Activated CD8-positive, alpha-beta memory T cell treated with anti-CD3 and anti-CD28 coated beads, Interleukin-2, amount 50 U/mL, for 48 hours (primary cell): ENCODE results near the gene SLC25A13.

Experiments used
- DNase-seq: peaks from one replicate; pipeline ENCODE4 v3.0.0-alpha.2; 2020

The SLC25A13 gene

DNA sequence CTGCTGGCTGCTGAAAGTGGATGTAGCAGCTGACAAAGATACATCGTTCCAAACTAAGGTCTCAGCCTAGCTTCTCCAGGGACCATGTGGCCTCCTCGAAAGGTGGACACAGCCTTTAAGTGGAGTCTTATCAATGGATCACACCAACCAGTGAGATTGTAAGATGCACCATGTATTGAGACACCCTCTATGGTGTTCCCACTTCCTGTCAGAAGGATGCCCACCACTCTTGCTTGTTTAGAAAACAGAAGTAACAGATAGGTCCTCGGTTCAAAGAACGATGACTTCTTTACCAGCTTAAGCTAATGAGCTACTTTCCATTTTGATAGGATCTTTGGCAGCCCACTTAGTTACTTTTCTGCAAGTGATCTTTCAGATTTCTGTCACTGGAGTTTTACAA, 34.3 kb downstream of the SLC25A13 start:
- DNase-seq = no peak

DNA sequence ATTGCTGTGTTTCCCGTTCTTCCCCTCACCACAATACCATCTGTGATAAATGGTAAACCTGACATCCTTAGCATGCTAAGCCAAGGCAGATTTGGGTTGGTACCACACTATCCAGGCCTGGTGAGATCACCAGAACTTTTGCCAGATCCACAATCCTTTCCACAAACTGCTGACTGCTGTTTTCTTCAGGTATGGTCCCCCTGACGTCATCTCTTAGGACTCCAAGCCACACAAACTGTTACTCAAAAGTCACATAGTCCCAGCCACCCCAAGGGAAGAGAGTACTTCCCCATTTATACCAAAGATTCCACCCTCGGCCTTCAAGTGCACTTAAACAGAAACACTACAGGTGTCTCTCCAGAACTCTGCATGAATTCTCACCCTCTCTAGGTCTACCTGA, 34.8 kb downstream of the SLC25A13 start:
- DNase-seq = no peak

- DNase-seq = no peak
These were observed 36.3 kb downstream of the SLC25A13 start for GRCh38 chr7:96285579-96285978.

DNA sequence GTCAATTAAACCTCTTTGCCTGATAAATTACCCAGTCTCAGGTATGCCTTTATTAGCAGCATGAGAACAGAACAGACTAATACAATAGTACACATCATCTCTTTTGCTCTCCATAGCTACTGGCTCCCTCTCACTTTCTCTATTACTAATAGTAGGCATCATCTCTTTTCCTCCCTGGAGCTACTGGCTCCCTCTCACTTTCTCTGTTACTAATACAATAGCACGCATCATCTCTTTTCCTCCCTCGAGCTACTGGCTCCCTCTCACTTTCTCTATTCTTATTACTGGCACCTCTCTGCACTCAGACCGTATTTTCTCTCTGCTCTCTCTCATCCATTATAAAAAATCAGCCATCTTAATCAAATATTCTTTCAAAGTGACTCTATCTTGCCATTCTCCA, 37.1 kb downstream of the SLC25A13 start:
- DNase-seq = no peak

DNA sequence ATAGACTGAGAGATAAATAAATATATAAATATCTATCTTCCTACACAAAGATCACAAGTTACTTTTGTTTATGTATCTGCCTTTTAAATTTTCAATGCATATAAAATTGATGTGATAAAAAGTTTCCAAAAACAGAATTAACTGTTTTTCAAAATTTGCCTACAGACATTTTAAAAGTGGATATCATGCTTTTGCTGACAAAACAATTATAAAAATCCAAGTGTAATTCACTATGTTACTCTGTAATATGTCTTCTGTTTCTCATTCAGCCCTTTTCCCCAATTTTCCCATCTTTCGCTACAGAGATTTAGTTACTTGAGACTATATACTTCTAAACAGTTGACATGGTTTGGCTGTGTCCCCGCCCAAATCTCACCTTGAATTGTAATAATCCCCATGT, 37.7 kb downstream of the SLC25A13 start:
- DNase-seq = no peak

DNA sequence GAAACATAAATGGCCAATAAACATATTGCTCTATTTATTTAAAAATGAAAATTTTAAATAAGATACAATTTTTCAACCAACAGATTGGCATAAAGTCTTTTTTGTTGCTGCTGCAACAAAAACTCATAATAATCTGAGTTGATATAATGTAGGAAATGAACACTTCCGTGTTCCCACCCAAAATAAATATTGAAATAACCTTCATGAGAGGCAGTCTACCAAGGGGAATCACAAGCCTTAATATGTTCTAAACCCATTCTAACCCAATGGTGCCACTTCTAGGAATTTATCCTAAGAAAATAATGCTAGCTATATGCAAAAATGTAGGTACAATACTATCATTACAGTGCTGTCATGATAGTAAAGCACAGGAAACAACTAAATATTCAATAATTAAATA, 39.1 kb downstream of the SLC25A13 start:
- DNase-seq = no peak

- DNase-seq = no peak
These were observed 44.0 kb downstream of the SLC25A13 start for GRCh38 chr7:96277921-96278320.

DNA sequence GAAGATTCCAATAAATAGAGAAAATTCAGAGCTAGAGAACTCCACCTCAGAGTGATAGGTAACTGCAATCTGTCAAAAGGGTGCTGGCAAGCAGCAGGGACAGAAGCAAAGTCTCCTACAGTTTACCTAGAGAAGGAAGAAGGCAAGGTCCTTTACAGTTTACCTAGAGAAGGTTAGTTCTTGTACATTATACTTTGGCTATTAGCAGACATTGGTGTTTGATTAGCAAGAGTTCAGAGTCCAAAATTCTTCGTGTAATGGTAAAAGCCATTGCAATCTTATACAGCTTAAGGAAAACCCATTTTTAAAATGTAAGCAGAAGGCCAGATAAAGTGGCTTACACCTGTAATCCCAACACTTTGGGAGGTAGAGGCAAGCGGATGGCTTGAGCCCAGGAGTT, 45.9 kb downstream of the SLC25A13 start:
- no peak for DNase-seq

GRCh38 chr7:96273716-96274115, 48.2 kb downstream of the SLC25A13 start:
- no peak for DNase-seq

GRCh38 chr7:96269246-96269994, 52.5 kb downstream of the SLC25A13 start:
- DNase-seq = no peak

GRCh38 chr7:96266580-96266979, 55.3 kb downstream of the SLC25A13 start:
- DNase-seq = no peak

- DNase-seq = no peak
These were observed 55.9 kb downstream of the SLC25A13 start for GRCh38 chr7:96266015-96266414.

DNA sequence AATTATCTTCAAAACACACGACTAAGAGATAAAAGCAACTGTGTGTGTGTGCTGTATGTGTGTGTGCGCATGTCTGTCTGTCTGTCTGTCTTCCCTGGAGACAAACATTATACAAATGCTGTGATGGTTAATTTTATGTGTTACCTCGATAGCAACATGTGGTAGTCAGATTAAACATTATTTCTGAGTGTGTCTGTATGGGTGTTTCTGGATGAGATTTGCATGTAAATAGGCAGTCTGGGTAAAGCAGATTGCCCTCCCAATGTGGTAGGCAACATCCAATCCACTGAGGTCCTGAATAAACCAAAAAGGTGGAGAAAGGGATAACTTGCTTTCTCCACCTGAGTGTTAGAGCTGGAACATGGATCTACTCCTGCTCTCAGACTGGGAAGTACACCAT, 67.9 kb downstream of the SLC25A13 start:
- no peak for DNase-seq

- no peak for DNase-seq
These were observed 68.5 kb downstream of the SLC25A13 start for GRCh38 chr7:96253441-96253840.

DNA sequence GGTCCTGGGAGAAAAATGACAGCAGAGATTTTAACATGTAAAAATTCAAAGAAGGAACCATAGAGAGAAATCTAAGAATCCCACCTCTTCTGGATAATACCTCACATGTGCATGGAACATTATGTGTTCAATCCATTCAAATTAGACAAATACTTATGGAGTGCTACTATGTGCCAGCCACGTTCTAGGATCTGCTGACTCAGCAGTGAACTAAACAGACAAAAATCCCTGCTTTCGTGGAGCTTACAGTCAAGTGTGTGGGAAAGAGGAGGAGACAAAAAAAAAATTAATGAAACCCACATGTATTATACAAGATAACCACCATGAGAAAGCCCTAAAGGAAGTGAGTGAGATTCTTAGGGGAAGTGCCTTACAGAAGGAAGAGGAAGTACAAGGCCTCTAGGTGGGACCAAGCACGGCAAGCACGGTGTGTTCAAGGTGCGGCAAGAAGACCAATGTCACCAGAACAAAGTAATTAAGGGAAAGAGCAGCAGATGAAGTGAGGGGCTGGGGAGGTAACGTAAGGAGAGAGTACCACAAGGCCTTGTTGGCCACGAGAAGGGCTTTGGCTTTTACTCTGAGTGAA, 71.0 kb downstream of the SLC25A13 start:
- DNase-seq = no peak

DNA sequence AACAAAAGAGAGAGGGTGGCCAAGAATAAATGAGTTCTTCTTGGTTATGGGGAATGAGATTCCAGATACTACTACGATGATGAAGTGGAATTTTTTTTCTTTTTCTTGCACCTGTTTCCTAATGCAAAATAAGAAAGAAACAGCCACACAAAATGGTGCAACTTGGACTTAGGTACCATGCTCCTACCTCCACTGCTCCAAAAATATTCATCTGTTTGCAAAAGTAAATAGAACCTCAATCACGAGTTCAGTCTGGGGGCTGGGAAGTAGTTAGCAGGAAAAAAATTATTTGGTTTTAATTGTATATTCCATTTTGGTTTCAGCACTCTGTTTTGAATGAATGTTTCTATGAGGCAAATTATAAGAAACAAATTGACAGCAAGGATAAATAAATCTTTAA, 73.5 kb downstream of the SLC25A13 start:
- no peak for DNase-seq

DNA sequence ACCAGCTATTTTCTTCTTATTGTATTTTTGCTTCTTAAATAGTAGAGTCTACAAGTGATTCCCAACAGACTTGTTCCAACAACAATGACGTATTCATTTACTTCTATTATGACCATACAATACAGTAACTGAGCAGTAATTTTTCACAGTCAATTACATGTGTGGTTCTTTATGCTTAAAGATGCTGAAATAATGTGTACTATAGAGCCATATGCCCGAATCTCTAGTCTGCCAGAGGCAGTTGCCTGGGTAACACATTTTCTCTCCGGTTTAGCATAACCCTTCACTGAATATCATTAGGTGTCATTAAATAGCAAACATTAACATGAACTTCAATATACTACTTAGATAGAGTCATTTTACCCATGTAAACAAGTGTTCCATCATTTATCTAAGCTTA, 75.0 kb downstream of the SLC25A13 start:
- DNase-seq = no peak

- DNase-seq = no peak
These were observed 77.0 kb downstream of the SLC25A13 start for GRCh38 chr7:96244992-96245292.

DNA sequence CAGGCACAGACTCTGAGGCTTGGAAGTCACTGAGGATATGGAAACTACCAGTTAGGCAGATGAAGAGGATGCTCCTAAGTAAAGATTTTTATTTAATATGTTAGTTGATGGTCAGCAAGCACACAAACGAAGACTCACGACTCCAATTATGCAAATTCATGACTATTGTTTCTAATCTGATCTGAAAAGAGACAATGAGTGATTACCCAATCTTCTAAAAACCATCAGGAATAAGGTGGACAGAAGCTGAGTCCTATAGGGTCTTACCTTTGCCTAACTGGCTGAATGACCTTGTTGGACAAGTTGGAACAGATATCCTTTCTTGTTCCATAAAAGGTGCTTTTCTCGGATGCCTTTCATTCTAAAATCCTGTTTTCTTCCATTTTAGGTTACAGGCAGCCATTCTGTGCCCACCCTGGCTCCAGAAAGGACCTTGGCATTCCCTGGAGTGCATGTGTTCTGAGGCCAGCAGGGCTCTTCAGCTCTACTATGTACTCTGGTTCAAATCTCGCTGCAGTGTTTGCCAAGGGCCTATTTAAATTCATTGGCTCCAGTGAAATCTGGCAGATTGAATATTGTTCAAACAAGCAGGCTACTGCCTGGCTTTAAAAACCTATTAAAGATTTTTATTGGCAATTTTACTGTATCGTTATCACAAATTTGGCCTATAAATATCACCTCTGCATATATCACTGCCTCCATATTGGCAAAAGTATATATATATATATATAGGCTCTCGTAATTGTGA, 77.5 kb downstream of the SLC25A13 start:
- DNase-seq = no peak

- no peak for DNase-seq
These were observed 78.7 kb downstream of the SLC25A13 start for GRCh38 chr7:96243241-96243640.

GRCh38 chr7:96241855-96242254, 80.0 kb downstream of the SLC25A13 start:
- DNase-seq = no peak

DNA sequence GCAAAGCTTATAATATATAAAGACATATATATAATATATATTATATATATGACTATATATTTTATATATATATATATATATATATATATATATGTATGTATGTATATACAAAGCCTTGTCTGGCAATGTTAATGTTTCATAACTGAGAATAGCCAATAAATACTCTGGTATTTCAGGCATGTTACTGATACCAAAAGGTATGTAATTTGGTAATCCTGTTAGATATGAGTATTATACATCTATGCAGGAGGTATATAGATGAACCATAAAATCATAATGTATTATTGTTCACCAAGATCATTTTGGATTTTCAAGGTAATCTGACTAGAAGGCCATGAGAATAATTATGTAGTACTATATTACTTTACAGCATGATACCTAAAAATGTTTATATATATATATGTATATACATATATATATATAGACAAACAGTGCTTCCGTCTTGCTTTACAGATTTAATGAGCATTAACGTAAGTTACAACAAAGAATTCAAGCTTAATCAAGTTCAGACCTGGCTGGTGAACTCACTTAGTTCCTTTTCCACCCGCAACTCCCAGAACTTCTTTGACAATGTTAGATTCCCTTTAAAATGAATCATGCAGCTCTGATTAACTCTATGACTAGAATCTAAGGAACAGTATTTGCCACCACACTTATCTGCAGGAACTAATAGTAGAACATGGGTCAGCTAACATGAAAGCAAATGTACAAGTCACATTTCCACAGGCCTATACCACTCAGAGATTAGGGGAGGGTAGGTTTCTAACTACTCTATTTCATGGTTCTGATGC, 82.7 kb downstream of the SLC25A13 start:
- no peak for DNase-seq

DNA sequence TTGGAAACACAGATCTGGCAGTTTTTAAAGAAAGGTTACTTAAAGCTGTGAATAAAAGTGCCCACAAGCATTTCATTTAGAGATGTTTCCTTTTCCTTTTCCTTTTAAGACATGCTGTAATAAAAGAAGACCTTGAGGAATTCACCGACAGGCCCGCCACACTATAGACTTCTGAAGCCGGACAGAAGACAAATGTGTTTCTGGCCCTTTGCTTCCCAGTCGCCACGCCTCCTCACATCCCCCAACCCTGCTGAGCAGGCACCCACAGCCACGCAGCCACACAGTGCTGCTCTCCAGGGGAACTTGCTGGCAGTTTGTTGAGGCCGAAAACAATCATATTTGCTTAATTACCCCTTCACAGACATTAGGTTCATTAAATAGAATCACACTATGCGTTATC, 83.4 kb downstream of the SLC25A13 start:
- DNase-seq = no peak

DNA sequence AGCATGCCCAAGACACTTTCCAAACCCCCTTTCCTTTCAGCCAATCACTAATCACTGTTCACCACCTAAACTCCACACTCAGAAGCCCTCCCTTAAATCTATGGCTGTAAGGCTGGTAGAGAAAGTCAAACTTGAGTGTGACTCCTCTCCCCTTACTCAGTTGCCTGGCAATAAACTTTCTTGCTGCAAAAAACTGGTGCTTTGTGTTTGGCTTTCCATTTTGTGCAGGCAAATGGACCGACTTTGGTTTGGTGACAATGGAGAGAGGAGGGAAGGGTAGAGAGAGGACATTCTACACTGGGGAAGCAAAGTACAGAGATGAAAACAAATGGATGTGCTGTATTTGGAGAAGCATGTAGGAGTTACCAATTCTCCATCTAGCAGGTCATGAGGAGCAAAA, 84.9 kb downstream of the SLC25A13 start:
- no peak for DNase-seq
